GM13977 (cell line): ENCODE data around the gene RGS3.

Experiments used
- DNase-seq: peaks from one replicate; pipeline ENCODE4 v3.0.0; 2012; ENCODE audit warnings: low spot score
- CTCF ChIP-seq: IDR thresholded peaks from 2 replicates; pipeline ENCODE4 v1.5.1; 2012; ENCODE audit warnings: mild to moderate bottlenecking, control low read depth; ENCODE audit not compliant: insufficient read depth; ENCODE audit errors: extremely low read depth, missing control alignments
- in situ Hi-C: fragments of 300-500 bp; cut with MboI; formaldehyde crosslinking; loops from one replicate; pipeline ENCODE4 v1.12.0; 2022; ENCODE audit warnings: low sequenced_read_pairs, low pct_unique_long_range_greater_than_20kb, mixed read lengths, inconsistent platforms; ENCODE audit not compliant: unreplicated experiment

The RGS3 gene

GRCh38 chr9:113449376-113449775, 14.2 kb upstream of the RGS3 start:
- in situ Hi-C loops = no loop called here
- TF ChIP-seq CTCF = no peak
- DNase-seq = no peak

DNA sequence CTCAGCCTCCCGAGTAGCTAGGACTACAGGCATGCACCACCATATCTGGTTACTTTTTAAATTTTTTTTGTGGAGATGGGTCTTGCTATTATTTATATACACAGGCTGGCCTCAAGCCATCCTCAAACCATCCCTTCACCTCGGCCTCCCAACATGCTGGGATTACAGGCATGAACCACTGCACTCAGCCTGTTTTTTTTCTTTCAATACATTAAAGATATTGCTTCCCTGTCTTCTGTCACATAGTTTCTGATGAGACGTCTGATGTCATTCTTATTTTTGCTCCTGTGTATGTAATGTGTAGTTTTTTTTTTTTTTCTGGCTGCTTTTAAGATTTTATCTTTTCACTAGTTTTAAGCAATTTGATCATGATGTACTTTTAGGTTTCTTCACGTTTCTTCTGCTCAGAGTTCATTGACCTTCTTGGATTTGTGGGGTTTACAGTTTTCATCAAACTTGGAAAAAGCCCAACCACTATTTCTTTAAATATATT, 11.4 kb upstream of the RGS3 start:
- in situ Hi-C loops = loop anchor here (10.0 to 25.0 kb wide), 2 partner anchors 143 to 210 kb away; no protein-coding TSS in a partner anchor
- no peak for TF ChIP-seq CTCF
- DNase-seq = no peak

- no peak for TF ChIP-seq CTCF
- DNase-seq = no peak
- in situ Hi-C loops = loop anchor here (10.0 to 25.0 kb wide), 2 partner anchors 140 to 207 kb away; no protein-coding TSS in a partner anchor
Observed at GRCh38 chr9:113454914-113455761, 8.4 kb upstream of the RGS3 start.

GRCh38 chr9:113456235-113456634, 7.3 kb upstream of the RGS3 start:
- DNase-seq = no peak
- in situ Hi-C loops = loop anchor here (10.0 to 25.0 kb wide), 2 partner anchors 139 to 206 kb away; no protein-coding TSS in a partner anchor
- no peak for TF ChIP-seq CTCF

GRCh38 chr9:113461285-113461684, 2.2 kb upstream of the RGS3 start:
- in situ Hi-C loops = loop anchor here (25.0 kb wide), 1 partner anchor 201 kb away; no protein-coding TSS in a partner anchor
- DNase-seq = no peak
- TF ChIP-seq CTCF = no peak

GRCh38 chr9:113461943-113462342, 1.6 kb upstream of the RGS3 start:
- in situ Hi-C loops = loop anchor here (25.0 kb wide), 1 partner anchor 200 kb away; no protein-coding TSS in a partner anchor
- TF ChIP-seq CTCF = no peak

More at GRCh38 chr9:113461943-113462342, 1.6 kb upstream of the RGS3 start:
- no peak for DNase-seq
